HG03457 (cell line): Measurements from ENCODE around the gene MRPL33.

Experiments
- ATAC-seq: cut with Tn5 transposase; IDR thresholded peaks from one replicate; pipeline ENCODE4 v1.9.1; 2021; ENCODE audit warnings: moderate number of reproducible peaks; ENCODE audit not compliant: unreplicated experiment

Gene MRPL33

GRCh38 chr2:27771548-27772335, at the start of gene MRPL33:
Gene MRPL33, plus strand, starts transcription at chr2:27771719. Its CDS starts 59 bp downstream, at chr2:27771778.
- ATAC-seq = peak; percentile 72

GRCh38 chr2:27721884-27722485, 49.5 kb upstream of the MRPL33 start:
- no peak for ATAC-seq

GRCh38 chr2:27723372-27724144, 48.0 kb upstream of the MRPL33 start:
- ATAC-seq = no peak

- ATAC-seq = no peak
Observed at GRCh38 chr2:27724191-27724590, 47.3 kb upstream of the MRPL33 start.

GRCh38 chr2:27724905-27725701, 46.4 kb upstream of the MRPL33 start:
- ATAC-seq = no peak

GRCh38 chr2:27727257-27727656, 44.3 kb upstream of the MRPL33 start:
- ATAC-seq = no peak

- ATAC-seq = no peak
Observed at GRCh38 chr2:27728081-27728858, 43.2 kb upstream of the MRPL33 start.

- ATAC-seq = no peak
Observed at GRCh38 chr2:27729198-27729597, 42.3 kb upstream of the MRPL33 start.

- ATAC-seq = no peak
Observed at GRCh38 chr2:27729614-27730013, 41.9 kb upstream of the MRPL33 start.

- no peak for ATAC-seq
Observed at GRCh38 chr2:27730261-27730662, 41.3 kb upstream of the MRPL33 start.

GRCh38 chr2:27730980-27731691, 40.4 kb upstream of the MRPL33 start:
- no peak for ATAC-seq

- ATAC-seq = no peak
Observed at GRCh38 chr2:27734305-27734704, 37.2 kb upstream of the MRPL33 start.

- ATAC-seq = no peak
Observed at GRCh38 chr2:27735263-27735904, 36.1 kb upstream of the MRPL33 start.

GRCh38 chr2:27736031-27736889, 35.3 kb upstream of the MRPL33 start:
- ATAC-seq = no peak

GRCh38 chr2:27736890-27737204, 34.7 kb upstream of the MRPL33 start:
- no peak for ATAC-seq

- ATAC-seq = no peak
Observed at GRCh38 chr2:27737676-27738348, 33.7 kb upstream of the MRPL33 start.

- no peak for ATAC-seq
Observed at GRCh38 chr2:27738349-27739057, 33.0 kb upstream of the MRPL33 start.
